HL-60 (cell line): Measurements from ENCODE around the gene PRKCI.

Source experiments
- DNase-seq, 2 experiments: peaks; one replicate each; pipeline ENCODE4 v3.0.0-alpha.2; 2010 to 2020; ENCODE audit warnings: low read depth in 1 of 2, low spot score in 1 of 2
- H3K27ac ChIP-seq: fragments of 250-450 bp; sonication (Bioruptor Pico); replicated peaks from 2 replicates; pipeline ENCODE4 v1.5.1; 2020; ENCODE audit warnings: mild to moderate bottlenecking, moderate library complexity
- H3K27me3 ChIP-seq: fragments of 250-450 bp; sonication (Bioruptor Pico); 2 replicates; pipeline ENCODE4 v1.5.1; 2021; ENCODE audit warnings: mild to moderate bottlenecking, moderate library complexity; ENCODE audit not compliant: insufficient read depth, poor library complexity, severe bottlenecking
- H3K4me3 ChIP-seq: replicated peaks from 2 replicates; pipeline ENCODE4 v1.5.1; 2011; ENCODE audit warnings: mild to moderate bottlenecking, control low read depth, low read length; ENCODE audit not compliant: insufficient read depth
- GABPA ChIP-seq: IDR thresholded peaks from 2 replicates; pipeline ENCODE4 v1.6.1; 2012; ENCODE audit warnings: low read depth
- POLR2AphosphoS5 ChIP-seq: IDR thresholded peaks from 2 replicates; pipeline ENCODE4 v1.6.1; 2012; ENCODE audit warnings: low read depth
- REST ChIP-seq: IDR thresholded peaks from 2 replicates; pipeline ENCODE4 v1.6.1; 2012; ENCODE audit warnings: low read depth; ENCODE audit not compliant: insufficient replicate concordance
- SPI1 ChIP-seq: IDR thresholded peaks from 2 replicates; pipeline ENCODE4 v1.6.1; 2012; ENCODE audit warnings: low read depth, mild to moderate bottlenecking, borderline replicate concordance
- TF ChIP-seq, protein P1 (sequence below): IDR thresholded peaks from one replicate; pipeline ENCODE4 v1.5.1; 2011; ENCODE audit warnings: low read length, control low read depth, inconsistent platforms; ENCODE audit not compliant: insufficient read depth

Gene PRKCI

GRCh38 chr3:170353485-170353884 is 131.3 kb downstream of the PRKCI start:
- Histone ChIP-seq H3K27ac (no peak overlapping the region), H3K4me3 (no peak overlapping the region), H3K27me3 (no peaks in the 10 kb centered on the region)
- TF ChIP-seq, protein P1, sequence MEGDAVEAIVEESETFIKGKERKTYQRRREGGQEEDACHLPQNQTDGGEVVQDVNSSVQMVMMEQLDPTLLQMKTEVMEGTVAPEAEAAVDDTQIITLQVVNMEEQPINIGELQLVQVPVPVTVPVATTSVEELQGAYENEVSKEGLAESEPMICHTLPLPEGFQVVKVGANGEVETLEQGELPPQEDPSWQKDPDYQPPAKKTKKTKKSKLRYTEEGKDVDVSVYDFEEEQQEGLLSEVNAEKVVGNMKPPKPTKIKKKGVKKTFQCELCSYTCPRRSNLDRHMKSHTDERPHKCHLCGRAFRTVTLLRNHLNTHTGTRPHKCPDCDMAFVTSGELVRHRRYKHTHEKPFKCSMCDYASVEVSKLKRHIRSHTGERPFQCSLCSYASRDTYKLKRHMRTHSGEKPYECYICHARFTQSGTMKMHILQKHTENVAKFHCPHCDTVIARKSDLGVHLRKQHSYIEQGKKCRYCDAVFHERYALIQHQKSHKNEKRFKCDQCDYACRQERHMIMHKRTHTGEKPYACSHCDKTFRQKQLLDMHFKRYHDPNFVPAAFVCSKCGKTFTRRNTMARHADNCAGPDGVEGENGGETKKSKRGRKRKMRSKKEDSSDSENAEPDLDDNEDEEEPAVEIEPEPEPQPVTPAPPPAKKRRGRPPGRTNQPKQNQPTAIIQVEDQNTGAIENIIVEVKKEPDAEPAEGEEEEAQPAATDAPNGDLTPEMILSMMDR, result no peak
- TF ChIP-seq POLR2AphosphoS5, result no peak
- no peak for TF ChIP-seq GABPA
- no peak for TF ChIP-seq SPI1
- TF ChIP-seq REST, result no peak
- DNase-seq, result no peak

DNA sequence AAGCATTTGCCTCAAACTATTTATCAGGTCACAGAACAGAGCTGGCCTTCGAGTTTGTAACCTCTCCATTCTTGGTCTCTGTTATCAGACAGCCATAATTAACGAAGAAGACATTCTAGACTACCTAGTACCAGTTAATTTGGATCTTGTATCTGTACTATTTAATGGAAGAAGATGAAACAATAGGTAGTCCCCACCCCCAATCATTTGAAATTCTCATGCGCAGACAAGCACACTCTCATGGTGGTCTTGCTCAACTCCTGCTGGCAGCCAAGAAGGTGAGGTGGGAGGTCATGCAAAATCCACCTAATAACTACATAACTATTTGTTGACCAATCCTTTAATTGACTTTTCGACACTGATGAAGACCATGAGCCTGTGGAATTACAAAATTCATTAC is 132.5 kb downstream of the PRKCI start:
- no peaks in the 10 kb centered on the region for H3K27me3 ChIP-seq
- H3K4me3 ChIP-seq, result no peak overlapping the region
- DNase-seq, result no peak
- H3K27ac ChIP-seq, result no peak overlapping the region
- TF ChIP-seq, protein P1, result no peak
- no peak for TF ChIP-seq GABPA
- no peak for TF ChIP-seq SPI1
- TF ChIP-seq POLR2AphosphoS5, result no peak
- TF ChIP-seq REST, result no peak
